PC-3 (cell line): ENCODE measurements around the gene ASH1L.

Source experiments
- CTCF ChIP-seq: fragments of 300-600 bp; sonication (generic); conservative IDR thresholded peaks from 2 replicates; pipeline ENCODE4 v1.5.1; 2017; ENCODE audit warnings: antibody characterized with exemption, low read depth, mild to moderate bottlenecking, low read length
- EZH2 ChIP-seq: fragments of 300-600 bp; sonication (generic); IDR thresholded peaks from one replicate; pipeline ENCODE4 v1.6.1; 2017; ENCODE audit warnings: antibody characterized with exemption, mild to moderate bottlenecking, low read length; ENCODE audit not compliant: unreplicated experiment
- EZH2phosphoT487 ChIP-seq: fragments of 300-600 bp; sonication (generic); IDR thresholded peaks from 2 replicates; pipeline ENCODE4 v1.6.1; 2018; ENCODE audit warnings: mild to moderate bottlenecking, antibody characterized with exemption, low read length, borderline replicate concordance

- TF ChIP-seq CTCF (no peak), EZH2phosphoT487 (no peak), EZH2 (no peak)
Measured at GRCh38 chr1:155527677-155528076, 34.9 kb downstream of the ASH1L start.
